Cerebellar nuclear complex (tissue), 1 donor: ENCODE results near the gene GATC.
"Not testable (repeated sequence)": the region's sequence is repeated elsewhere in the genome, so short reads cannot be mapped to it uniquely, and the experiment has no call there.

Source experiments
- DNase-seq, 2 experiments: peaks; one replicate each; lab custom pipeline; 2025; lab: John Stamatoyannopoulos, UW

The GATC gene

GRCh38 chr12:120437735-120438494 lies 8.3 kb upstream of the GATC start, which contains the start of gene COX6A1:
Gene COX6A1 (plus strand): TSS chr12:120438113. CDS start chr12:120438127, 14 bp downstream.
- peak; percentile 80 to 96 for DNase-seq

GRCh38 chr12:120438495-120439198 lies 7.6 kb upstream of the GATC start:
- no peak for DNase-seq

- DNase-seq: no peak
Observed at GRCh38 chr12:120439646-120440247, 6.5 kb upstream of the GATC start.

- no peak for DNase-seq
Observed at GRCh38 chr12:120444676-120445075, 1.6 kb upstream of the GATC start.

- DNase-seq: not testable (repeated sequence)
Observed at GRCh38 chr12:120446844-120447178, 567 bp downstream of the GATC start.

DNA sequence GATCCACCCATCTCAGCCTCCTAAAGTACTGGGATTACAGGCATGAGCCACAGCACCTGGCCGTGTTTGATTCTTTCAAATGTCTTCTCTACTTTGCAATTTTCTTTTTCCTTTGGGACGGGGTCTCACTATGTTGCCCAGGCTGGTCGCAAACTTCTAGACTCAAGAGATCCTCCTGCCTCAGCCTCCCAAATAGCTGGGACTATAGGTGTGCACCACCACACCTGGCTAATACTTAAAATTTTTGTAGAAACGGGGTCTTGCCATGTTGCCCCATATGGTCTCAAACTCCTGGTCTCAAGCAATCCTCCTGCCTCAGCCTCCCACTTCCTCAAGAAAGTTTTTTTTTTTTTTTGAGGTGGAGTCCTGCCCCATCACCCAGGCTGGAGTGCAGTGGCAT lies 1.7 kb downstream of the GATC start:
- DNase-seq: no peak

GRCh38 chr12:120452524-120452923 lies 6.3 kb downstream of the GATC start:
- not testable (repeated sequence) for DNase-seq

DNA sequence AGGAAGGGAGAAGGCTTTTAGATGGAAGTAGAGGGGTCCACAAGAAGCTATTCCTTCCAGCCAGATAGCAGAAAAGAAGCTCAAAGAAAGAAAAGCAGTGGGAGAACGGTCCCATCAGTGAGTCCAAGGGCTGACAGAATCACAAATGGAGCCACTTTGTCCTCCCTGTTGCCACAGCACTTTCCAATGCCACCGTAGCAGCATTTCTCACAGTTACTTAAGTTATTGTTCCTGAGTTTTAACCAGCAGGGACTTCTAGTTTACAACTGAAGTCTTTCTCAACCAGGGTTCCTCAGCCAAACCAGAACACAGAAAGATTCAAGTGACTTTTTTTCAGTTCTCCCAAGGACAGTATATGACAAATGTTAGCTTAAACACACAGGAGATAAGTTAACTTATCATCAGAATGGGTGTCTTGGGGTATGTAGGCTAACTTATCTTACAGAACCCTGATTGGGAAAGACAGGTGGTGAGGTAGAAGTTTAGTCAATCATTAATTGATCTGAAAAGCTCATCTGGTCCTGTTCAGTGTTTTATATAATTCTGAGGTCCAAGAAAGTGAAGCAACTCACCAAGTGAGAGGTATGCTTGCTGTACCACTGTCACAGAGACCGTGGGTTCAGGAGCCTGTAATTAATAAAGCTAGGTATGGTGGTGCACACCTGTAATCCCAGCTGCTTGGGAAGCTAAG lies 7.0 kb downstream of the GATC start:
- no peak for DNase-seq

DNA sequence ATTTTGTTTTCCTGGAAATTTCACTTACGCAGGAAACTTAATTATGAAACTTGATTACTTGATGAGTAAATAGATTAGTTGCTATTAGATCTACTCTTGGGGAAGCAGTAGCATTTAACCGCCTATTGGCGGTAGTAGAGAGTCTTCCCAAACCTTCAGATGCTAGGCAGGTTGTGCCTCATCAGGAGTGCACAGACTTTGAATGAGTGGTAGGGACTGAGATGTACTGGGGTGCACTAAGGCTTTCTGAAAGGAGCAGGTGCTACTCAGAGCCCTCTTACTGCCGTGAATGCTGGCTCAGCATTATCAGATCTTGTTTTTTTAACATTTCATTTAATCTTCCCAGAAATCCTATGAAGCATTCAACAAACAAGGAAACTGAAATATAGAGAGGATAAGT lies 7.7 kb downstream of the GATC start:
- DNase-seq: no peak

GRCh38 chr12:120455302-120455701 lies 9.1 kb downstream of the GATC start:
- no peak for DNase-seq

DNA sequence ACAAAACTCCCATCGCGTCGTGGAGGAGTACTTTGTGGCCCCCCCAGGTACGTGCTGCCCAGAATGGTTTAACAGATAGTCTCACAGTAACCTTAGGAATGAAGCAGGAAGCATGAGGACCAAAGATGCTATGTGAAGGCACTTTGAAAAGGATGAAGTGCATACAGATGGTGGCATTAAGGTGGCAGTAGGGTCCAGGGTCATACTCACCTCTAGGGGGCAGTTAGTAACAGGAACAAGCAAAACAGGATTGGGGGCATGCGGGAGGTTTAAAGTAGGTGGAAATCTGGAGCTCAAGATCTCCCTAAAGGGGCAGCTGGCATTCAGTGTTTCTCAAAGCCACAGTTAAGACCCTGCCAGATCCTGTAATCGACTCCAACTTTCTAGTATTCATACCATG lies 10.9 kb downstream of the GATC start:
- DNase-seq: no peak

DNA sequence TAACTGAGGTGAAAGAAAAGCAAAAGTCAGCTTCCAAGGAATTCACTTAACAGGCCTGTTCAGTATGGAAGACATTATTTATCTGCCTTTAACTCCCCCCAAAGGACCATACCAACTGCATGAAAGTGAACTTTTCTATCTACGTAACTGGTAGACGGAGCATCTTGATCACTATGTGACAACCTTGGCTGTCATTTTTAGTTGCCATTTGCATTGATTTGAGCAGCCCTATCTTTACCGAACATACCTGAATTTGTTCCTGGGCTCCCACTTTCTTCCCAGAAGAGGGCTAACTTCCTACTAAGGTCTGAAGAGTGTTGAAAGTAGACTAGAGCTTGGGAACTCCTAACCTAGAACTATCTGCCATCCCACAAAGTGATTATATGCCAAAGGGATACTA lies 13.9 kb downstream of the GATC start:
- no peak for DNase-seq

DNA sequence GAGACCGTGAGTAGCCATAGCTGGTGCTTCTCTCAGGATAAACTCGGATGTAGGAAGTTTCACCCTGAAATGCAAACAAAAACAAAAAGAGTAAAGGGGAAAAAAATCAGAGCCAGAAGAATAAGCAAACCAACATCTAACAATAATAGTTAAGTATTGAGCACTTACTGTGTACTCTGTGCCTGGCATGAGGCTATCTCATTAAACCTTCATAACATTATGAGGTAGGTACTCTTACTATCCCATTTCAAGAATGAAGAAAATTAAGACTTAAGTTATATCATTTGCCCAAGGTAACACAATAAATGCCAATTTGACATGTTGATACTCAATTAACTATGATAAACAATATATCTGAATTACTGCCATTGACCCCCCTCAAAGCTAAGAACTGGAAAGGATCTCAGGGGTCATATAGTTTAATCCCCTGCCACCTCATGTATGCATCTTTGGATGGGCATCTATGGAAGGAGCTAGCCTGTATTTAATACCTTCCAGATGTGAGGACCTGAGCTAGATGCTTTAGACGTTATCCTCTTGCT lies 15.9 kb downstream of the GATC start:
- DNase-seq: no peak

DNA sequence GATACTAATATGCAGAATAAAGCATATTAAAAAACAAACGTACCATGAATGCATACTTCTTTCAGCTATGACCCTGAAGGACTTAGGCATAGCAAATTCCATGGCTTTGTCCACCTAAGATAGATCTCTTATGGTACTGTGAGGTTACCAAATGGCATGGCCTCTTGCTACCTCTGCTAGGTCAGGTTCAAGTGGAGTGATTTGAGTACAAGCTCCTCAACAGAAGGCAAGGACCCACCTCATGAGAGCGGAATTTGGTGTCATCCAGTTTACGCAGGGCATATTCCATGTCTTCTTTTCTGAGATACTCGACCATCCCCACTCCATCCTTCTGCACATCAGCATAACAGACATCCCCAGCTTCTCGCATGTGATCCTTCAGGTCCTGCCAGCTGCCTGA lies 17.5 kb downstream of the GATC start:
- no peak for DNase-seq

- DNase-seq: no peak
Observed at GRCh38 chr12:120465756-120466155, 19.5 kb downstream of the GATC start.

GRCh38 chr12:120466560-120467315 lies 20.5 kb downstream of the GATC start:
- DNase-seq: no peak

DNA sequence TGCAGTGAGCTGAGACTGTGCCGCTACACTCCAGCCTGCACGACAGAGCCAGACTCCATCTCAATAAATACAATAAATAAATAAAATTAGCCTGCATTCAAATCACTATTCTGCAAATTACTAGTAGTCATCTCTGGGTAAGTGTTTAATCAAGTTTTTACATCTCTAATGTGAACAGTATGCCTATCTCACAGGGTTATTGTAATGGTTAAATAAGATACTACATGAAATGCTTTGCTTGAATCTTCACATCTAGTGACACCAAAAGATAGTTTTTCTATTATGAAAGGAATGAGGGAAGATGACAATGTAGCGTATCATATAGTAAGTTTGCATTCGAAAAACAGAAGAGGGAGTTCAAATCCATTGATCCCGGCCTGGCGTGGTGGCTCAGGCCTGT lies 21.2 kb downstream of the GATC start:
- no peak for DNase-seq

DNA sequence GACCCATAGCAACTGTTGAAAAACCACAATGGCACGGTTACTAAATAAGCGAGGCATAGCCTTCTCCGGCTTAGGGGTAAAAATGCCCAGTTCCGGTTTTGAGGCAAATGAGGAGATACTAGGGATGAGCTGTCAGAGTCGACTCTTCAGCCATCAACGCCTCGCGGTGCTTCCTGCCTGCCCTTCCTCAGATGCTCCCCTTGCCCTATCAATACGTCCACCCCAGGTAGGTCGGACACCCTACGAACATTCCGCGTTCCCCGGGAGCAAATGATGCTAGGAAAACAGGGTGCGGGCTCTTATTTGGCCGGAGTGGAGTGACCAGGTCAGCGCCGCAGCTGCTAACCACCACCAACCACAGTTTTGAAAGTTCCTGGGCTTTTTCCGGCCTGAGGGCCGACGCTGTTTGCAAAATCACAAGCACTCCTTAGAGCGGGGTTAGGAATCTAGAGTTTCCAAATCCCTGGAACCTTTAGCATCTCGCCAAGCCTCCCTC lies 22.1 kb downstream of the GATC start:
- DNase-seq: no peak

GRCh38 chr12:120468821-120469449 lies 22.7 kb downstream of the GATC start:
- DNase-seq: no peak

DNA sequence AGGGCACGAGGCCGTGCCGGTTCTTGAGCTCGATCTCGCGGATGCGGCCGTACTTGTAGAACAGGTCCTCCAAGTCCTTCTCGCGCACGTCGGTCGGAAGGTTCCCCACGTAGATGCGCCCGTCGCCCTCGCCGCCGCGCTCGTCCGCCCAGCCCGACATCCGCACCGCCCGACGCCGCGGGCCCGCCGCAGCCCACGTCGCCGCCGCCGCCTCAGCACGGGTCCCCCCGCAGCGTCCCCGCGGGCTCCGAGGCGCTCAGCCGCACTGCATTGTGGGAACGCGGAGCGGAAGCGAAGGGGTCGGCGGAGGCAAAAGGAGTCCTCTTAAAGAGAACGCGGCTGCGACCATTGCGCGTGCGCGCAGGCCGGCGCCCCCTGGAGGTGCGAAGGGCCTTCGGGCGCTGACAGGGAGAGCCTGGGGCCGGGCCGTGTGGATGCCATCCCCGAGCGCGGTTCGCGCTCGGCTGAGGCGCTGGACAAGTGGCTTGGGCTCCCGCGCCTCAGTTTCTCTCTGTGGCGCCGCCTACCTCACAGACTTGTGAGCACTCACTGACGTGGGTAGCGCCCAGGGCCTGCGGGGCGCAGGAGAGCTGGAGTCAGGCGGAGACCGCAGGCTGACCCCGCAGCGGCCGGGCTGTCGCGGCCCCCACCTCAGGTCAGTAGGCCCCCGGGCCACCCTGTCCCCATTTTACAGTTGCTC lies 23.4 kb downstream of the GATC start, which contains the start of gene SRSF9:
SRSF9 (minus strand) TSS at position 299 of the 700 bp plus-strand sequence; CDS start at position 160, 139 bp downstream.
- peak in 1 of 2 experiments; percentile 74 for DNase-seq
